HepG2 (cell line): Measurements from ENCODE around the gene CYP4F2. TPM values are rescaled to one million over a fixed set of nuclear protein-coding genes. Genes with fewer than 3 reads are reported as not detected.

Source experiments
- AHR ChIP-seq: IDR thresholded peaks from 2 replicates; pipeline ENCODE4 v1.6.1; 2018; ENCODE audit warnings: missing genetic modification reagents, missing compliant biosample characterization
- AKNA ChIP-seq: sonication (generic); formaldehyde crosslinking; IDR thresholded peaks from 2 replicates; pipeline ENCODE4 v1.4.0; 2020; ENCODE audit warnings: missing genetic modification reagents, borderline replicate concordance
- HDAC1 ChIP-seq: sonication (generic); formaldehyde crosslinking; IDR thresholded peaks from 2 replicates; pipeline ENCODE4 v1.5.1; 2020; ENCODE audit warnings: mild to moderate bottlenecking, missing genetic modification reagents
- HMGXB3 ChIP-seq: sonication (generic); formaldehyde crosslinking; IDR thresholded peaks from 2 replicates; pipeline ENCODE4 v1.4.0; 2020; ENCODE audit warnings: missing genetic modification reagents, borderline replicate concordance
- HOXA3 ChIP-seq: sonication (generic); formaldehyde crosslinking; IDR thresholded peaks from 2 replicates; pipeline ENCODE4 v1.5.0; 2020; ENCODE audit warnings: missing genetic modification reagents
- KLF13 ChIP-seq: sonication (generic); formaldehyde crosslinking; IDR thresholded peaks from 2 replicates; pipeline ENCODE4 v1.4.0; 2020; ENCODE audit warnings: mild to moderate bottlenecking, missing genetic modification reagents
- KLF16 ChIP-seq, 2 experiments: sonication (generic) in 1 of 2; formaldehyde crosslinking in 1 of 2; IDR thresholded peaks; 2 replicates each; pipeline versions ENCODE4 v1.6.1 to v1.8.0; 2016 to 2023; ENCODE audit warnings: missing genetic modification reagents in 2 of 2, missing compliant biosample characterization in 1 of 2
- MATR3 ChIP-seq: sonication (generic); formaldehyde crosslinking; IDR thresholded peaks from 2 replicates; pipeline ENCODE4 v1.4.0; 2020; ENCODE audit warnings: missing genetic modification reagents
- MNT ChIP-seq: fragments of 450-650 bp; IDR thresholded peaks from 2 replicates; pipeline ENCODE4 v1.6.1; 2016
- POLR2G ChIP-seq: fragments of 200-400 bp; formaldehyde crosslinking; IDR thresholded peaks from 2 replicates; pipeline ENCODE4 v1.6.1; 2018; ENCODE audit warnings: mild to moderate bottlenecking, low read depth, low read length, moderate library complexity
- PTBP1 ChIP-seq: fragments of 200-400 bp; formaldehyde crosslinking; IDR thresholded peaks from 2 replicates; pipeline ENCODE4 v1.6.1; 2018; ENCODE audit warnings: low read length, low read depth; ENCODE audit not compliant: poor library complexity, severe bottlenecking
- SSRP1 ChIP-seq: IDR thresholded peaks from 2 replicates; pipeline ENCODE4 v1.6.1; 2016; ENCODE audit warnings: control low read depth
- TGIF2 ChIP-seq: IDR thresholded peaks from 2 replicates; pipeline ENCODE4 v1.6.1; 2016; ENCODE audit warnings: control low read depth, missing compliant biosample characterization
- ZNF589 ChIP-seq: sonication (generic); formaldehyde crosslinking; conservative IDR thresholded peaks from 2 replicates; pipeline ENCODE4 v1.8.0; 2022; ENCODE audit warnings: mild to moderate bottlenecking, moderate library complexity, missing genetic modification reagents
- ZNF781 ChIP-seq: sonication (generic); formaldehyde crosslinking; IDR thresholded peaks from 2 replicates; pipeline ENCODE4 v1.5.1; 2020; ENCODE audit warnings: borderline replicate concordance, mild to moderate bottlenecking, missing genetic modification reagents; ENCODE audit errors: not compliant biosample characterization
- ZNF816 ChIP-seq: sonication (generic); formaldehyde crosslinking; IDR thresholded peaks from 2 replicates; pipeline ENCODE4 v1.8.0; 2022; ENCODE audit warnings: missing genetic modification reagents, mild to moderate bottlenecking, borderline replicate concordance
- ZSCAN25 ChIP-seq: sonication (generic); formaldehyde crosslinking; IDR thresholded peaks from 2 replicates; pipeline ENCODE4 v1.8.0; 2022; ENCODE audit warnings: mild to moderate bottlenecking, missing genetic modification reagents
- polyA plus RNA-seq, 8 experiments: library from polyadenylated mRNA; depleted of rRNA in 3 of 8; stranded (reverse) in 7 of 8; unstranded in 1 of 8; fragments of >200 nt; fragmentation: Illumina TruSeq in 4 of 8; extraction: Trizol in 4 of 8; gene quantifications; 2 replicates each; pipeline versions ENCODE4 v1.2.1 to v1.2.3, GENCODE V29; 2011 to 2016; ENCODE audit warnings: low read depth in 4 of 8, missing spikeins in 1 of 8, mixed read lengths in 1 of 8; ENCODE audit not compliant: insufficient read depth in 1 of 8
- total RNA-seq, 5 experiments: library from RNA; depleted of rRNA; stranded (reverse); fragments of >200 nt; fragmentation: Illumina TruSeq; extraction: Trizol; gene quantifications; 2 replicates each; pipeline ENCODE4 v1.2.3, GENCODE V29; 2016; ENCODE audit warnings: low read depth in 1 of 5

CYP4F2 gene
- total and polyA plus RNA-seq, 2 of the 13 experiments (the other 11 are each of a cell fraction or from before 2014, with no cell fraction given) = 3.7 to 3.9 TPM

- TF ChIP-seq TGIF2 (CRISPR knock-in tag) = no peak
- TF ChIP-seq HMGXB3 = no peak
- no peak for TF ChIP-seq ZNF816 (CRISPR knock-in tag)
- no peak for TF ChIP-seq SSRP1 (CRISPR knock-in tag)
- TF ChIP-seq ZNF589 (CRISPR knock-in tag) = no peak
- TF ChIP-seq HDAC1 = 0 out of 2 replicates have a peak, but pooled peaks have one; percentile 32
- TF ChIP-seq PTBP1 = no peak
- TF ChIP-seq ZSCAN25 (CRISPR knock-in tag) = no peak
- TF ChIP-seq POLR2G = peak; percentile 65
- TF ChIP-seq AHR (CRISPR knock-in tag) = no peak
- no peak for TF ChIP-seq MNT
- TF ChIP-seq ZNF781 (CRISPR knock-in tag) = no peak
- TF ChIP-seq HOXA3 = peak; percentile 55
- TF ChIP-seq KLF13 = no peak
- TF ChIP-seq KLF16 (CRISPR knock-in tag; IDR thresholded peaks at IDR 0.05) = no peak; a peak in 1 of 4 replicates
- no peak for TF ChIP-seq MATR3
- TF ChIP-seq AKNA = no peak
These were observed 61.3 kb downstream of the CYP4F2 start (continued) for GRCh38 chr19:15836330-15837220.
